GM12801 (cell line): ENCODE measurements around the gene FSCN2.

ENCODE experiments used
- TF ChIP-seq, protein P1 (sequence below): IDR thresholded peaks from one replicate; pipeline ENCODE4 v1.5.1; 2011; ENCODE audit warnings: control low read depth; ENCODE audit not compliant: insufficient read length; ENCODE audit errors: extremely low read depth

FSCN2 gene

DNA sequence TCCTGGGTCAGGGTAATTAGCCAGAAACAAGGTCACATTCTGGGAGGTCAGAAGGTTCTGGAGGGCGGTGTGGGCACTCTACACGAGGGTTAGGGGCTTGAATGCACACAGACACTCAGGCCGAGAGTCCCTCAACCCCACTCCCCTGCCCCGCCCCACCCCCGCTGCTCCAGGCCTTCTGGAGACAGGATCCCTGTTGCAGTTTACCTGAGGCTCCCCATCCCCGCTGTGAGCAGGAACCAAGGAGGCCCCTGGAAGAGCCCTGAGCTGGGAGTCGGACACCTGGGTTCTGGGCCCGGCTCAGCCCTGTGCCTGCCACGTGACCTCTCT lies 11.2 kb upstream of the FSCN2 start:
- TF ChIP-seq, protein P1, sequence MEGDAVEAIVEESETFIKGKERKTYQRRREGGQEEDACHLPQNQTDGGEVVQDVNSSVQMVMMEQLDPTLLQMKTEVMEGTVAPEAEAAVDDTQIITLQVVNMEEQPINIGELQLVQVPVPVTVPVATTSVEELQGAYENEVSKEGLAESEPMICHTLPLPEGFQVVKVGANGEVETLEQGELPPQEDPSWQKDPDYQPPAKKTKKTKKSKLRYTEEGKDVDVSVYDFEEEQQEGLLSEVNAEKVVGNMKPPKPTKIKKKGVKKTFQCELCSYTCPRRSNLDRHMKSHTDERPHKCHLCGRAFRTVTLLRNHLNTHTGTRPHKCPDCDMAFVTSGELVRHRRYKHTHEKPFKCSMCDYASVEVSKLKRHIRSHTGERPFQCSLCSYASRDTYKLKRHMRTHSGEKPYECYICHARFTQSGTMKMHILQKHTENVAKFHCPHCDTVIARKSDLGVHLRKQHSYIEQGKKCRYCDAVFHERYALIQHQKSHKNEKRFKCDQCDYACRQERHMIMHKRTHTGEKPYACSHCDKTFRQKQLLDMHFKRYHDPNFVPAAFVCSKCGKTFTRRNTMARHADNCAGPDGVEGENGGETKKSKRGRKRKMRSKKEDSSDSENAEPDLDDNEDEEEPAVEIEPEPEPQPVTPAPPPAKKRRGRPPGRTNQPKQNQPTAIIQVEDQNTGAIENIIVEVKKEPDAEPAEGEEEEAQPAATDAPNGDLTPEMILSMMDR, result no peak

DNA sequence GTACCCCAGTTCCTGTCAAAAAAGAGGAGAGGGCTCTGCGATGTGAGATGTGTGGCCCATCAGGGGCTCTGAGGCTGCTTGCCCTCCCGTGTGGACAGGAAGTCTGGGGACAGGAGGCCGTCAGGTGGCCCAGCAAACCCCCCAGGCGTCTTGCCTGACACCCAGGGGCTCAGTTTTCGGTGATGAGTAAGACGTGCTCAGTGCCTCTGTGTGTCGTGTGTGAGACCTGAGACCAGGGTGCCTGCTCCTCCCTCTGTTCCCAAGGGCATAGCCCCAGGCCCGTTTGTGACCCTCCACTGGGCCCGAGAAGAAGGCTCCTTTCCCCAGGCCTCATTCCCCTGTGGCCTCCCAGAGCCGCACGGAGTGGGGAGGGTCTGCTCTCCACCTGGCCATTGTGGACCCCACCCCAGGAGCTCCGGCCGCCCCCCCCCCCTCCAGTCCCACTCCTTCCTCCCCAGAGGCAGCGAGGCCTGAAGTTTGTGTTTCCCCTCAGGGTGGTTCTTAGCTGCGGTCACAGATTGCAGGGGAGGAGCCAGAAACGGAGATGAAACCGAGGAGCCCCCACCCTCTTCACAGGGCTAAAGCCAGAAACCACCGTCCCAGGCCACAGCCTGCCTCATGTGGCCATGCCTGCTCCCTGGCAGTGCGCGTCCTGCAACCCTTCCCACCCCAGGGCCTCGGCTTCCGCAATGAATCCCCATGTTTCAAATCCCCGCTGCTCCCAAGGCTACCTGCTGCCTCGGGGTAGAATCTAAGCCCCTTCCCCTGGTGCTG lies 10.7 kb upstream of the FSCN2 start:
- TF ChIP-seq, protein P1, result no peak

DNA sequence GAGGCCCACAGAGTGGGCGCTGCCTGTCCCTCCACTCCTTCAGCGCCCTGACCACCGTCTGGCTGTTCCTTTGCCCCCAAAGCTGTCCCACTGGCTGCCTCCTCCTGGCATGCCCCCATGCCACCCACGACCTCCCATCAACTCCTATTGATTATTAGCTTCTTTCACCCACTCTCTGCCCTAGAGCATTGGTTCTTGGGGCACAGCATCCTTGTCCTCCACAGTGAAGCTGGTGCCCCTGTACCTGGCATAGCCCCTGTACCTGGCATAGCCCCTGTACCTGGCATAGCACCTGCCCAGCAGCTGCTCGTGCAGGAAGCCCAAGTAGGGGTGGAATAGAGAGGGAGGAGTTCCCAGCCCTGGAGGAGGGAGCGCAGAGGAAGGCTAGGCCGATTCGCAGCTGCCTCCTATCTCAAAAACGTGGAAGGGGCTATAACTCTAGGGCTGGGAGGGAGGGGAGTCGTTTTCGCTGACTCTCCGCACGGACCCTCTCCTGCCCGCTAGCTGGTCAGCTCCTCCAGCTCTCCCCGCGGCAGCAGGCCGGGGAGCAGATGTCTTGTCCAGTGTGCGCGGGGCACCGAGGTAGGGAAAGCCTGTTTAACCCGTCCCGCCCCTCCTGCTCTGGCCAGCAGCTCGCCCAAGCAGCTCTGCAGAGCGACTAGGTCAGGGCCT lies 9.9 kb upstream of the FSCN2 start:
- TF ChIP-seq, protein P1, result no peak

DNA sequence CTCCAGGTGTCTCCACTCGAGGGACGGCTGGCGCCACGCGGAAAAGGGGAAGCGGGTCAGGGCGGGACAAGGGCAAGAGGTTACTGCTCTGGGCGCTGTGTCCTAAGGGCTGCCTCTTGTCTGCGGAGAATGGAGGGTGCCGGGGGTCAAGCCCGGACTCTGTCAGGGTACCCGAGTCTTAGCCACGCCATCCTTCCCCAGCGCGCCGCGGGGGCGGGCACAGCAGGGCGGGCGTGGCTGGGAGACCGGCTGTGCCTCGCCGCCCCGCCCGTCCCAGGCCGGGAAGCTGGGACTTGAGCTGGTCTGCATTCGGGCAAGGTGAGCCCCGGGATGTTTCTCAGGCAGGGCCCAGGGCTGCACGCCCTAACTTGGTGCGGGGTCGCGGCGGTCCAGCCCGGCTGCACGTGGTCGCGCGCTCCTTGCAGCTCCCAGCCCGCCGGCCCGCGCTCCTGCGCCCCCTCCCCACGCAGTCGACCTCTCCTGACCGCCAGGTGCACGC lies 9.3 kb upstream of the FSCN2 start:
- TF ChIP-seq, protein P1, result no peak

DNA sequence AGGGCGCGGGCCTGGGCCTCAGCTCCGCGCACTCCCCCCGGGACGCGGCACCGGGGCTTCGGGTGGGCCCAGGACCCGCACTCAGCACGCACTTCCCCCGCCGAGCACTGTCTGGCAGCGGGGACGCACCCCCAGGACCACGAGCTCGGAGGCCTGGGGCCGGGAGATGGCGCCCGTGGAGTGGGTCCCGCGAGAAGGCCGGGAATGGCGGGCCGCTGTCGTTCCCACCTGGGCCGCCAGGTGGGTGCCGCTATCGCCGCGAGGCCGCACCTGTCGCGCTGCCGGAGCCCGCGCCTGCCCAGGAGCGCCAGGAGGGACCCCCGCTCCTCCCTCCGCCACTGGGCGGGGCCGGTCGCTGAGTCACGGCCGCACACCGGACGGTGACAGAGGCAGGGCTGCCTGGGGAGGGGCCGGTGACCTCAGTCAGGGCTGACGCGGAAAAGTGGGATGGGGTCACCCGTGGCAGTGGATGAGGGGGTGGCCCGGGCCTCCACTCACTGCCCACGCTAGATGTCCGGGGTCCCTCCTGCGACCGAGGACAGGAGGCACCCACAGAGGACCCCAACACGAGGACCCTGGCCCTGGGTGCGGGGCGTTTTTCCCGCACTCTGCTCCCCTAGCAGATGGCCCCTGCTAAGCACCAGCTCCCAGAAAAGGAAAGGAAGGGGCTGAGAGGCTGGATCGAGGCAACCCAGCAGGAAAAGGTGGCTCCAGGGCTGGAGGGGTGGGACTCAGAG lies 8.7 kb upstream of the FSCN2 start:
- TF ChIP-seq, protein P1, result no peak

DNA sequence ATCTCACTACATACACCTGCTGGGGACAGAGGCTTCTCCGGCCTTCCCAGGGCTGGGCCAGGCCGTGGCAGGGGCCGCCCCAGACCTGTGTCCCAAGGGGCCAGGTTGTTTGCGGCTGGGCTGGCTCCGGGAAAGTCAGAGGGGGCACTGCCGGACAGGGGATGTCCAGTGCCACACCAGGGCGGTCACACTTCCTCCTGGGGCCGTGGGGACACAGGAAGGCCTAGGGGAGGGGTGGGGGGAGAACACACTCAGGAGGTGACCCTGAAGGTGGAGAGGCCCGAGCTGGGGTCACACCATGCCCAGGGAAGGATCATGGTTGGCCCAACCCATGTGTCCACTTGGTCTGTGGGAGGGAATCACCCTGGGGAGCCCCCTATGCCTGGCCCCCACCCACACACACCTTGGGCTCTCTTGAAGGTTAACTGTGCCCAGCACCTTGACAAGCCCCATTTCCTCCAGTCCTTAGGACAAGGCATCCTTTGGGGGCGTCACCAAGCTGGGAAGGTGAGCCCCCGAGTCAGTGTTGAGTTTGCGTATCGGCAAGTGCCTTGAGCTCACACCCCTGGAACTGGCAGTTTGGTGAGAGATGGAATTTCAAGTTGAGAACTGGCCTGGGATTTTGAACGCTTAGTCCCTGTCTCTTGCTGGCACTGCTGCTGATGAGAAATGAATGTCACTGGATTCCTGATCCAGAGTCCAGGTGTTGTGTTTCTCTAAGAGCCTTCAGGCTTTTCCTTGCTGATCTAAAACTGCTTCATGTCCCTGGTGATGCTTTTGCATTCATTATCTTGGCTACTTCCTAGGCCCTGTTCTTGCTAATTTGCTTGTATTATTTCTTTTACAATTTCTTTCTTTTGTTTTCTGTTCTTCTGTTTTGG lies 7.9 kb upstream of the FSCN2 start:
- TF ChIP-seq, protein P1, result no peak
